ENCODE measurements around the gene FLRT1. TPM values are rescaled to one million over a fixed set of nuclear protein-coding genes. Genes with fewer than 3 reads are reported as not detected.

Gene FLRT1
- 0.15 and 0.50 TPM in 2 replicates for total RNA-seq

GRCh38 chr11:64035576-64035975 is at the start of gene FLRT1:
TSS of gene FLRT1 (plus strand) at chr11:64035931. CDS start at chr11:64116268, 80,337 bp downstream.

DNA sequence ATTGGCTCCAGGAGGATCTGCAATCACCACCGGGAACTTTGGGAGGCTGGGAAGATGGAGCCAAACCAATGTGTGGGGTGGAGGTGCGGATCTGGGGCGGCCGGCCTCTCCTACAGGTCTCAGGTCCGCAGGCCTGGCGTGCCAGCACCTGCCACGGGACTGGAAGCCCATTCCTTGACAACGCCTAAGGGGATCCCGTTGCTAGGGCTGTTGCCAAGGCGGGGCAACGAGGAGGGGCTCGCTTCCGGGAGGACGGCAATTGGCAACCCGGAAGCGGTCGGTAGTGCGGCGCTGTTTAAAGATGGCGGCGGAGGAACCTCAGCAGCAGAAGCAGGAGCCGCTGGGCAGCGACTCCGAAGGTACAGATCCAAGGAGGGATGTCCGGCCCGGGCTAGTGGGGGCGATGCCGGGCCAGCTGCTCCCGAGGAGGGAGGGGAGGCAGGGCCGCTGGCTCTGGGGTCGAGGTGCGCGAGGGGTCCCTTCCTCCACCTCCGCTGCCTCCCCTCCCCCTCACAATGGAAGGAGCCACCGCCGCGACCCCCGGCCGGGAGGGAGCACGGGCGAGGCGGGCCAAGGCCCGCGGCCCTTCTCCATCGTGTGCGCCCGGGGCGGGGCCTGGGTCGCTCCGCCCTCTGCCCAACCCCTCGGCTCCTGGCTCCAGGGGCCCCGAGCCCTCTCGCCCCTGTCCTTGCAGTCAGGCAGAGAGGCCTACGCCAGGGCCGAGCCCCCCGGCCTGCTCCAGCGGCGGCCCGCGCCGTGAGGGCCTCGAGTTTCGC is 49.4 kb upstream of the FLRT1 start, which contains the start of gene OTUB1:
Gene OTUB1, plus strand, starts transcription at position 283 of the 776 bp plus-strand sequence. Its CDS starts 19 bp downstream, at position 302.

Other genes with a start within 250 kb of the FLRT1 start
- 11.2 and 16.4 TPM in 2 replicates for gene SPINDOC, start 222.5 kb upstream of the FLRT1 start, total RNA-seq
- 10.2 and 10.3 TPM in 2 replicates for gene MARK2, start 196.8 kb upstream of the FLRT1 start, total RNA-seq
- 4.4 and 8.8 TPM in 2 replicates for gene RCOR2, start 118.8 kb upstream of the FLRT1 start, total RNA-seq
- 7.9 and 9.9 TPM in 2 replicates for gene NAA40, start 96.9 kb upstream of the FLRT1 start, total RNA-seq
- 375 and 521 TPM in 2 replicates for gene COX8A, start 61.3 kb upstream of the FLRT1 start, total RNA-seq
- 43.0 and 60.2 TPM in 2 replicates for gene OTUB1, start 49.5 kb upstream of the FLRT1 start, total RNA-seq
- 22.4 and 23.3 TPM in 2 replicates for gene MACROD1, start 130.2 kb downstream of the FLRT1 start, total RNA-seq
- gene STIP1, start 150.2 kb downstream of the FLRT1 start, total RNA-seq: 119 and 132 TPM in 2 replicates
- 1.8 and 6.0 TPM in 2 replicates for gene FERMT3, start 170.8 kb downstream of the FLRT1 start, total RNA-seq
- 28.5 and 50.6 TPM in 2 replicates for gene TRPT1, start 190.3 kb downstream of the FLRT1 start, total RNA-seq
- gene NUDT22, start 190.3 kb downstream of the FLRT1 start, total RNA-seq: 62.4 and 66.0 TPM in 2 replicates
- 8.0 and 18.2 TPM in 2 replicates for gene DNAJC4, start 194.6 kb downstream of the FLRT1 start, total RNA-seq
- 38.7 and 41.5 TPM in 2 replicates for gene VEGFB, start 198.7 kb downstream of the FLRT1 start, total RNA-seq
- gene FKBP2, start 205.2 kb downstream of the FLRT1 start, total RNA-seq: 45.7 and 91.8 TPM in 2 replicates
- gene PPP1R14B, start 211.0 kb downstream of the FLRT1 start, total RNA-seq: 164 and 283 TPM in 2 replicates
- 46.4 and 54.9 TPM in 2 replicates for gene PLCB3, start 215.6 kb downstream of the FLRT1 start, total RNA-seq
- 80.6 and 85.5 TPM in 2 replicates for gene BAD, start 248.7 kb downstream of the FLRT1 start, total RNA-seq
- 11.8 and 21.2 TPM in 2 replicates for gene GPR137, start 249.9 kb downstream of the FLRT1 start, total RNA-seq